ENCODE results near the gene ANXA1. TPM values are rescaled to one million over a fixed set of nuclear protein-coding genes. Genes with fewer than 3 reads are reported as not detected.

Gene ANXA1
- total and polyA plus RNA-seq, 8 donors = 34.2 to 1,131 (median 126) TPM

- no peak overlapping the region for H3K27ac ChIP-seq
- TF ChIP-seq, protein P1, sequence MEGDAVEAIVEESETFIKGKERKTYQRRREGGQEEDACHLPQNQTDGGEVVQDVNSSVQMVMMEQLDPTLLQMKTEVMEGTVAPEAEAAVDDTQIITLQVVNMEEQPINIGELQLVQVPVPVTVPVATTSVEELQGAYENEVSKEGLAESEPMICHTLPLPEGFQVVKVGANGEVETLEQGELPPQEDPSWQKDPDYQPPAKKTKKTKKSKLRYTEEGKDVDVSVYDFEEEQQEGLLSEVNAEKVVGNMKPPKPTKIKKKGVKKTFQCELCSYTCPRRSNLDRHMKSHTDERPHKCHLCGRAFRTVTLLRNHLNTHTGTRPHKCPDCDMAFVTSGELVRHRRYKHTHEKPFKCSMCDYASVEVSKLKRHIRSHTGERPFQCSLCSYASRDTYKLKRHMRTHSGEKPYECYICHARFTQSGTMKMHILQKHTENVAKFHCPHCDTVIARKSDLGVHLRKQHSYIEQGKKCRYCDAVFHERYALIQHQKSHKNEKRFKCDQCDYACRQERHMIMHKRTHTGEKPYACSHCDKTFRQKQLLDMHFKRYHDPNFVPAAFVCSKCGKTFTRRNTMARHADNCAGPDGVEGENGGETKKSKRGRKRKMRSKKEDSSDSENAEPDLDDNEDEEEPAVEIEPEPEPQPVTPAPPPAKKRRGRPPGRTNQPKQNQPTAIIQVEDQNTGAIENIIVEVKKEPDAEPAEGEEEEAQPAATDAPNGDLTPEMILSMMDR (IDR thresholded peaks at IDR 0.05) = no peak
- TF ChIP-seq POLR2A (IDR thresholded peaks at IDR 0.05) = no peak
- TF ChIP-seq EP300 (IDR thresholded peaks at IDR 0.05) = no peak
- no peak for TF ChIP-seq POLR2AphosphoS5 (IDR thresholded peaks at IDR 0.05)
- no peaks in the 10 kb centered on the region for H3K36me3 ChIP-seq
- intact Hi-C loops (cut with DNase I; ENCODE audit: low total_unique reads) = no loop called here
- 83 to 93% (median 89%) methylated on average over 2 of the region's 2 CpGs for WGBS, 5 donors
- no peak for DNase-seq
- H3K4me3 ChIP-seq = no peak overlapping the region
- H3K9me3 ChIP-seq = no peaks in the 10 kb centered on the region
- H3K4me1 ChIP-seq = peaks cover 0 to 21% (median 8%) of the 10 kb centered on the region in 4 donors
- H3K27me3 ChIP-seq = no peaks in the 10 kb centered on the region
Measured at GRCh38 chr9:73138516-73138915, 13.1 kb upstream of the ANXA1 start.

- TF ChIP-seq EP300 (IDR thresholded peaks at IDR 0.05) (no peak), POLR2AphosphoS5 (IDR thresholded peaks at IDR 0.05) (no peak), POLR2A (IDR thresholded peaks at IDR 0.05) (no peak)
- TF ChIP-seq, protein P1 (IDR thresholded peaks at IDR 0.05) = no peak
- peak overlapping the region in 1 of 5 donors; percentile 3 for H3K27ac ChIP-seq
- 86 to 100% (median 91%) methylated on average over 1 of the region's 1 CpG for WGBS, 5 donors
- no peak for DNase-seq
- H3K36me3 ChIP-seq = no peaks in the 10 kb centered on the region
- no peaks in the 10 kb centered on the region for H3K9me3 ChIP-seq
- no peaks in the 10 kb centered on the region for H3K27me3 ChIP-seq
- peaks cover 0 to 39% (median 16%) of the 10 kb centered on the region in 4 donors for H3K4me1 ChIP-seq
- no peak overlapping the region for H3K4me3 ChIP-seq
- intact Hi-C loops (cut with DNase I; ENCODE audit: low total_unique reads) = no loop called here
Measured at GRCh38 chr9:73141282-73141681, 10.4 kb upstream of the ANXA1 start.

DNA sequence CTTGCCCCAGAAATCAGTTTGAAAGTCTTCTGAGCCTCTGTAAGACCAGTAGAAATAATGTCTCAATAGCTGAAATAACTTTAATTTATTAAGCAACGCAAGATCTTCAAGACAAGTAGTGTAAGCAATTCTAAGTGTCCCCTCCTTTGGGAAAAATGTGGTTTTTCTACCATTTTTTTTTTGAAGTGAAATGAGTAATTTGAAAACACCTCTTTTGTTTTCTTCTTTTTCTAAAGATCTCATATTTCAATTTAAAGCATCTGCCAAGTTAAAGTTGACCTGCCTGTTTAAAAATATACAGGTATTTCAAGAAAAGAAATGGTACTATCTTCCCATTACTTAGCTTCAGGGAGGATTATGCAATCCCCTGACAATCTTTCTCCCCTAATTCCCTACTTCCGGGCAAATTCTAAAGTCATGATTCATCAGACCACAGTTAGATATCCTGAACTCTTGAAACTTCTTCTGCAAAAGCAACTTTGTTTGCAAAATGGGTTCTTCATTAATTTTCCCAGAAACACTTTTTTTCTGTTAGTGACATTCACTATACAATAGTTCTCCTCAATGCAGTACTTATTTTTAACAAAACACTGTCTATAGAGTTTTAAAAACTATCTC is 7.8 kb upstream of the ANXA1 start:
- Histone ChIP-seq H3K36me3 (no peaks in the 10 kb centered on the region), H3K9me3 (no peaks in the 10 kb centered on the region), H3K27ac (peak overlapping the region in 3 of 5 donors; percentile 27 to 53 (median 44)), H3K27me3 (no peaks in the 10 kb centered on the region), H3K4me3 (no peak overlapping the region), H3K4me1 (peaks cover 8 to 52% (median 25%) of the 10 kb centered on the region in 4 donors)
- 34 to 46% (median 36%) methylated on average over 2 of the region's 2 CpGs for WGBS, 5 donors
- DNase-seq = peak in 1 of 2 donors; percentile 65
- intact Hi-C loops (cut with DNase I; ENCODE audit: low total_unique reads) = no loop called here
- TF ChIP-seq POLR2AphosphoS5 (IDR thresholded peaks at IDR 0.05) (peak in 1 of 3 donors; percentile 30), POLR2A (IDR thresholded peaks at IDR 0.05) (no peak)

DNA sequence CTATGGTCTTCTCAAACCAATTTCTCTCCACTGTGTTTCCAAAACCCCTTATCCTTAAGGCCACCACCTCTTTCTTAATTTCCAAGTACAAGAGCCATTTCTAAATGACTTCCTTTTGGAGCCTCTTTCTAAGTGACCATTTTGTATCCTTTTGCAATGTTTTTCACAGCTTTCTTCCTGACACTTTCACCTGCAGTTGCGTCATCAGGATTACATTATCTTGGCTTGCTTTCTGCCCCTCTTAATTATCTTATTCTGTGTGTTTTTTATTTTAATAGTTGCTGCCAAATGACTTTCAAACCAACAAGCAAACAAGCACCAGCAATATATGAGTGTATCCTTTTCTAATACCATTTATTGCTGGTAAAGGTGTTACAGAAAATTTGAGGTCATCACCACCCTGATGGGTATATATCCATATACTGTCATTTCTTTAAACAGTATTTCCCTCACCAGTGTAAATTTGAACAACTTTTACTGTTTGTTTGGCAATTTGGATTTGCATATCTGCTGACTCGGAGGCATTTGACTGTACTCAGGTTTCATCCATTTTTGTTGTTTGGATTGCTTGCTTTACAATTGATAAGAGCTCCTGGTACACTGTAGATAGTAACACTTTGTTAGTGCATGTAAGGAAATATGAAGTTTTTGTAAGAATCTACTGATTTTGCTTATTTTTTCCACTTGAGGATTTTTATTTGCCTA is 5.4 kb upstream of the ANXA1 start:
- 51 to 75% (median 62%) methylated on average over 2 of the region's 2 CpGs for WGBS, 5 donors
- peaks cover 8 to 77% (median 39%) of the 10 kb centered on the region in 4 donors for H3K4me1 ChIP-seq
- H3K9me3 ChIP-seq = no peaks in the 10 kb centered on the region
- H3K36me3 ChIP-seq = no peaks in the 10 kb centered on the region
- no peaks in the 10 kb centered on the region for H3K27me3 ChIP-seq
- DNase-seq = no peak
- TF ChIP-seq EP300 (IDR thresholded peaks at IDR 0.05) = no peak
- no peak for TF ChIP-seq POLR2AphosphoS5 (IDR thresholded peaks at IDR 0.05)
- no peak for TF ChIP-seq POLR2A (IDR thresholded peaks at IDR 0.05)
- TF ChIP-seq, protein P1 (IDR thresholded peaks at IDR 0.05) = no peak
- no peak overlapping the region for H3K27ac ChIP-seq
- intact Hi-C loops (cut with DNase I; ENCODE audit: low total_unique reads) = no loop called here
- no peak overlapping the region for H3K4me3 ChIP-seq

Data from stomach (tissue), 9 donors.